ENCODE measurements around the gene MYOG. TPM values are rescaled to one million over a fixed set of nuclear protein-coding genes. Genes with fewer than 3 reads are reported as not detected.

Gene MYOG
- total RNA-seq, 1 experiment from 2014 or later = not detected

DNA sequence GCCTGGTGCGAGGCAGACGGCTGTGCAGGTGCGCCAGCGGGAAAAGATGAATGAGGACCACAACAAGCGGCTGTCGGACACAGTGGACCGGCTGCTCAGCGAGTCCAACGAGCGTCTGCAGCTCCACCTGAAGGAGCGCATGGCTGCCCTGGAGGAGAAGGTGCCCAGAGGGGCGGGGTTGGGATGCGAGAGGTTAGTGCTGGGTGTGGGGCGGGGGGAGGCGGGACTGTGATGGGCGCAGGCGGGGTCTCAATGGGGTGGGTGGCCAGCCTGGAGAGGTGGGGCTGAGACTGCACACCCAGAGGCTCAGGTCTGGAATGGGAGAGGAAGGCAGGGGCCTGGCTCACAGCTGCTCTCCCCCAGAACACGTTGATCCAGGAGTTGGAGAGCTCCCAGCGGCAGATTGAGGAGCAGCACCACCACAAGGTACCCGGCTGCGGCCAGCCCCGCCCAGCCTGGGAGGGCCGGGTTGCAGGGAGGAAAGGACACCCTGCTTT lies 37.2 kb downstream of the MYOG start:
- intact Hi-C loops (cut with micrococcal nuclease; ENCODE audit: unreplicated experiment) = no loop called here
- Mint-ChIP-seq H3K4me1 (ENCODE audit: low read depth, unreplicated experiment) (peaks cover 8% of the 10 kb centered on the region), H3K9me3 (ENCODE audit: low read depth, unreplicated experiment) (no peaks in the 10 kb centered on the region), H3K4me3 (ENCODE audit: low read depth, unreplicated experiment) (no peak overlapping the region), H3K27ac (ENCODE audit: unreplicated experiment) (no peak overlapping the region), H3K36me3 (ENCODE audit: insufficient read depth, unreplicated experiment) (no peaks in the 10 kb centered on the region), H3K27me3 (ENCODE audit: unreplicated experiment) (peaks cover 94% of the 10 kb centered on the region)
- DNase-seq = peak; percentile 48
- TF ChIP-seq, protein P1, sequence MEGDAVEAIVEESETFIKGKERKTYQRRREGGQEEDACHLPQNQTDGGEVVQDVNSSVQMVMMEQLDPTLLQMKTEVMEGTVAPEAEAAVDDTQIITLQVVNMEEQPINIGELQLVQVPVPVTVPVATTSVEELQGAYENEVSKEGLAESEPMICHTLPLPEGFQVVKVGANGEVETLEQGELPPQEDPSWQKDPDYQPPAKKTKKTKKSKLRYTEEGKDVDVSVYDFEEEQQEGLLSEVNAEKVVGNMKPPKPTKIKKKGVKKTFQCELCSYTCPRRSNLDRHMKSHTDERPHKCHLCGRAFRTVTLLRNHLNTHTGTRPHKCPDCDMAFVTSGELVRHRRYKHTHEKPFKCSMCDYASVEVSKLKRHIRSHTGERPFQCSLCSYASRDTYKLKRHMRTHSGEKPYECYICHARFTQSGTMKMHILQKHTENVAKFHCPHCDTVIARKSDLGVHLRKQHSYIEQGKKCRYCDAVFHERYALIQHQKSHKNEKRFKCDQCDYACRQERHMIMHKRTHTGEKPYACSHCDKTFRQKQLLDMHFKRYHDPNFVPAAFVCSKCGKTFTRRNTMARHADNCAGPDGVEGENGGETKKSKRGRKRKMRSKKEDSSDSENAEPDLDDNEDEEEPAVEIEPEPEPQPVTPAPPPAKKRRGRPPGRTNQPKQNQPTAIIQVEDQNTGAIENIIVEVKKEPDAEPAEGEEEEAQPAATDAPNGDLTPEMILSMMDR (IDR thresholded peaks at IDR 0.05; ENCODE audit: unreplicated experiment) = no peak
- CTCF ChIA-PET = interaction anchor here (0.7 kb wide), 2 partner anchors 688 to 1966 kb away, joined by 3 to 6 read pairs; no protein-coding TSS in a partner anchor
- BruUV-seq (replicated peaks) = no TSS peak

DNA sequence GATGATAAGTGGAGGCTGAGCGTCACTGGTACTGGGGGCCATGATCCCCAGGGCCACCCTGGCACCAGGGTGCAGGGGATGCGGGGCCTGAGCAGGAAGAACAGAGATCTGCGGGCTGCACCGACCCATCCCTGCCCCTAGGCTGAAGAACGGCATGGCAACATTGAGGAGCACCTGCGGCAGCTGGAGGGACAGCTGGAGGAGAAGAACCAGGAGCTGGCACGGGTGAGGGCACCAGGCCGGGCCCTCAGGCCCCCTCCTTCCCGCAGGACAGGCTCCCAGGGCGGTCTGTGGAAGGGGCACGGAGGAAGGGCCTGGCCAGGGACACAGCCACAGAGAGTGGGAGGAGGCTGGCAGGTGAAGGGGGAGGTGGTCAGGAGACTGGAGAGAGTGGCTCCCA lies 37.7 kb downstream of the MYOG start:
- TF ChIP-seq, protein P1 (IDR thresholded peaks at IDR 0.05; ENCODE audit: unreplicated experiment) = no peak
- Mint-ChIP-seq H3K4me1 (ENCODE audit: low read depth, unreplicated experiment) (peaks cover 8% of the 10 kb centered on the region), H3K9me3 (ENCODE audit: low read depth, unreplicated experiment) (no peaks in the 10 kb centered on the region), H3K36me3 (ENCODE audit: insufficient read depth, unreplicated experiment) (no peaks in the 10 kb centered on the region), H3K27ac (ENCODE audit: unreplicated experiment) (no peak overlapping the region), H3K27me3 (ENCODE audit: unreplicated experiment) (peaks cover 98% of the 10 kb centered on the region), H3K4me3 (ENCODE audit: low read depth, unreplicated experiment) (no peak overlapping the region)
- no TSS peak for BruUV-seq (replicated peaks)
- CTCF ChIA-PET = interaction anchor here (0.7 to 1.4 kb wide), 3 partner anchors 169 to 1966 kb away, joined by 3 to 6 read pairs (median 4); no protein-coding TSS in a partner anchor
- no peak for DNase-seq
- intact Hi-C loops (cut with micrococcal nuclease; ENCODE audit: unreplicated experiment) = no loop called here

DNA sequence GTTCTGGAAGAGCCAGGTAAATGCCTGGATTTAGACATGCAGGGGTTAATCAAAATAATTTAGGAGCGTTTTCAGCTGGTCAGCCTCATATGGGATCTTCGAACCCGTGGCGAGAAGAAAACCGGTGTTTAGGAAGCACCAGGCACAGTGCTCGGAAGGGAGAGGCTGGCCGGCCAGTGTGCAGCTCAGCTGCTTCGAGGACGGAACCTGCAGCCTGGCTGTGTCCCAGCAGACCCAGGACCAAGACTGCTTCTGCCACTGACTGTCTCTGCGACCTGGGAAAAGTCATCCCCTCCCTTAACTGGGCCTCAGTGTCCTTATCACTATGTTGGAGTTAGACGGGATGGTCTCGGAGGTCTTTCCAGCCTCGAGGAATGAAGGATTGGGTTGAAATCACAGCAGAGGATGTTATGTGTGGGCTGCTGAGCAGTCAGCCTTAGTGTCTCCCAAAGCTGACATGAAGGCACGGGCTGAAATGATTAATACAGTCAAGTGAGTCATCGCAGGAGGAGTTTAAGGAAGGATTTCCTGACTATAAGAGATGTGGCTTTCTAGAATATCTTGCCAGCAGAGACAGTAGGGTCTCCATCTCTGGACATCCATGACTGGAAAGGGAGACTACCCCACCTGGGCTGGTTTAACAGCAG lies 38.7 kb downstream of the MYOG start:
- Mint-ChIP-seq H3K27ac (ENCODE audit: unreplicated experiment) (no peak overlapping the region), H3K4me1 (ENCODE audit: low read depth, unreplicated experiment) (peaks cover 8% of the 10 kb centered on the region), H3K36me3 (ENCODE audit: insufficient read depth, unreplicated experiment) (no peaks in the 10 kb centered on the region), H3K4me3 (ENCODE audit: low read depth, unreplicated experiment) (no peak overlapping the region), H3K9me3 (ENCODE audit: low read depth, unreplicated experiment) (no peaks in the 10 kb centered on the region), H3K27me3 (ENCODE audit: unreplicated experiment) (peaks cover 98% of the 10 kb centered on the region)
- DNase-seq = no peak
- BruUV-seq (replicated peaks) = no TSS peak
- intact Hi-C loops (cut with micrococcal nuclease; ENCODE audit: unreplicated experiment) = no loop called here
- TF ChIP-seq, protein P1 (IDR thresholded peaks at IDR 0.05; ENCODE audit: unreplicated experiment) = no peak
- CTCF ChIA-PET = interaction anchor here (1.4 to 1.6 kb wide), 2 partner anchors 169 to 170 kb away, joined by 4 to 5 read pairs; no protein-coding TSS in a partner anchor

DNA sequence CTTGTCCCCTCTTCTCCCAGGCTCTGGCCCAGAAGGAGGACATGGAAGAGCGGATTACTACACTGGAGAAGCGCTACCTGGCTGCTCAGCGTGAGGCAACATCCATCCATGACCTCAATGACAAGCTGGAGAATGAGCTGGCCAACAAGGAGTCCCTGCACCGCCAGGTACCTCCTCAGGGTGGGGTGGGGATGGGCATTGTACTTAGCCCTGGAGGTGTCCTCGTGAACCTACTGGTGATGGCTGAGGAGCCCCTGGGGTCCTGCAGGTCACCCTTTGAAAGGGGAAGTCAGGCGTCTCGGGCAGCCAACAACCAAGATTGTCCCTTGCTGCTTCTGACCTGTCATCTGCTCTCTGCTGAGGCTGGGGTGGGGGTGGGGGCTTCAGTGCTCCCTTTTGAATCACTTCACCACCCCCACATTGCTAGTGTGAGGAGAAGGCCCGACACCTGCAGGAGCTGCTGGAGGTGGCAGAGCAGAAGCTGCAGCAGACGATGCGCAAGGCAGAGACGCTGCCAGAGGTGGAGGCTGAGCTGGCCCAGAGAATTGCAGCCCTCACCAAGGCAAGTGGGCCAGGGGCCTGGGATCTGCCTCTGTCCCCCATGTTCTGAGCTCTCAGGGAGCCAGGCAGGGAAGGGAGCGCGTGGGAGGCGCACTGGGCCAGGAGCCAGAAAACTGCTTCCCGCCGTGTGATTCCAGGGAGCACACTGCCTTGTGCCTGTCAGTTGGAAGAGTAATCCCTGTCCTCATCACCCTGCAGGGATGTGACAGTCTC lies 39.8 kb downstream of the MYOG start:
- CTCF ChIA-PET = interaction anchor here (0.7 to 1.6 kb wide), 2 partner anchors 170 to 897 kb away, joined by 5 to 9 read pairs; no protein-coding TSS in a partner anchor
- H3K27ac Mint-ChIP-seq (ENCODE audit: unreplicated experiment) = no peak overlapping the region
- no peaks in the 10 kb centered on the region for H3K36me3 Mint-ChIP-seq (ENCODE audit: insufficient read depth, unreplicated experiment)
- intact Hi-C loops (cut with micrococcal nuclease; ENCODE audit: unreplicated experiment) = no loop called here
- peaks cover 8% of the 10 kb centered on the region for H3K4me1 Mint-ChIP-seq (ENCODE audit: low read depth, unreplicated experiment)
- no peak overlapping the region for H3K4me3 Mint-ChIP-seq (ENCODE audit: low read depth, unreplicated experiment)
- TF ChIP-seq, protein P1 (IDR thresholded peaks at IDR 0.05; ENCODE audit: unreplicated experiment) = no peak
- H3K9me3 Mint-ChIP-seq (ENCODE audit: low read depth, unreplicated experiment) = no peaks in the 10 kb centered on the region
- H3K27me3 Mint-ChIP-seq (ENCODE audit: unreplicated experiment) = peaks cover 98% of the 10 kb centered on the region
- DNase-seq = no peak
- no TSS peak for BruUV-seq (replicated peaks)
